NCI-H345 (cell line): ENCODE data around the gene PRR35.
A peak's percentile ranks its signal among the peaks of the same experiment; 100 is the strongest.

Experiments
- DNase-seq: peaks from one replicate; lab custom pipeline; 2025; lab: John Stamatoyannopoulos, UW

The PRR35 gene

DNA sequence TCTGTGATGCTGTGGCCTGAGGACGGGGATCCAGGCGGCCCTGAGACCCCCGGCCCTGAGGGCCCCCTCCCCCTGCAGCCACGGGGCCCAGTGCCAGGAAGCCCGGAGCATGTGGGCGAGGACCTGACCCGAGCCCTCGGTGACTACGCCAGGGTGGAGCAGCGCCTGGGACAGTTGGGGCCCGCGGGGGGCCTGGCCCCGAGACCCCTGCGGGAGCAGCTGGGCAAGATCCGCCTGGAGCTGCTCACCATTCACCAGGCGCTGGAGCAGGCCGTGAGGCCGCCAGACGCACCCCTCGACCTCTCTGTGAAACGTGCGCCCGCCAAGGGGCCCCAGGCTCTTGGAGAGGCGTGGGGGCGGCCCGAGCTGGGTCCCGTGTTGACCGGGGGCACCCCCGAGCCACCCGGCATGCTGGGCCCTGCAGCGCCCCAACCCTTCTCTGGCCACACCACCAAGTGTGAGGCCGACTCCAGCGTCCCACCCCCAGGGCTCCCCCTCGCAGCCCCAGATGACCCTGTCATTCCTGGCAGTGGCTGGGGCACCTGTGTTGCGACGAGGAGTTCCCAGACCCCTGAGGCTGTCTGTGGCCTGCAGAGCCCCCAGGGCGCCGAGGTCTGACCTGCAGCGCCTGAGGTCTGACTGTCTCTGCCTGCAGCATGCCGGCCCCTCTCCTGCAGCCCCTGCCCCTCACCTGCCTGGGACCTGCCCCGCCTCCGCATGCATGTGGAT, 4.7 kb downstream of the PRR35 start:
- DNase-seq = no peak

DNA sequence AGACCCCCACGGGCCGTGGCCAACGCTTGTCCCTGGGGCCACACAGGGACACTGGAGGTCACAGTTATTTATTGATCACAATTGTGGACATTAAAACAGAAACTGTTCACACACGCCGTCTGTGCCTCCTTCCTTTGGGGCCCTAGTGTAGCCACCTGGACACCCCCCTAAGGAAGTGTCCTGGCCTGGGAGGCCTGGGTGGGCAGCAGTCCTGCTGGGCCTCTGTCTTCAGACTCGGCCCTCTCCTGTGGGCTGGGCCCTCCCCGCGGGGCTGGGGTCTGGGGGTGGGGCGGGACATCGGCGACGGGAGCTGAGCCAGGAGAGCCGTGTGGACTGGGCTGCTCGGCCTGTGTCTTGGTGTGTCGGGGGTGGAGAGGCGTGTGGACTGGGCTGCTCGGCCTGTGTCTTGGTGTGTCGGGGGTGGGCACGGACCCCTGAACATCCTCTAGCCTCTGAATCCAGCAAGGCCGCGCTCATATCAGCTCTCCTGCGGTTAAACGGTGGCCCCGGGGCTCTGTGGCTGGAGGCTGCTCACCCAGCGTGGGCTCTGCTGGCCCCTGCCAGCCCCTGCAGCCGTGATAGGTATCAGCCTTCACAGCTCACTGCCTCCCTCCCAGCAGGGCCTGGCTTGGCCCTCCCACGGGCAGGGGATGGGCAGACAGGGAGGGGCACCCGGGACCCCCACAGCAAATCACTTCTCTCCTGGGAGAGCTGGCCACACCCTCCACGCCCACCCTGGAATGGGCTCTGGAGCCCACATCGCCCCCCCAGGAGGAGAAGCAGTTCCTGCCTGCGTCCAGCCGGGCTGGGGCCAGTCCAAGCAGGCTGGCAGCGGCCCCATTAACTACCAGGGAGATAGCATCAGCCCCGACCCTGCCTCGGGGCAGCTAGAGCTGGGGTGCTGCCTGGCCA, 5.5 kb downstream of the PRR35 start:
- no peak for DNase-seq

GRCh38 chr16:566475-567372, 6.5 kb downstream of the PRR35 start, which contains the start of gene NHLRC4:
Gene NHLRC4 (plus strand): TSS chr16:567005. CDS start chr16:568048, 1,043 bp downstream.
- DNase-seq = no peak

DNA sequence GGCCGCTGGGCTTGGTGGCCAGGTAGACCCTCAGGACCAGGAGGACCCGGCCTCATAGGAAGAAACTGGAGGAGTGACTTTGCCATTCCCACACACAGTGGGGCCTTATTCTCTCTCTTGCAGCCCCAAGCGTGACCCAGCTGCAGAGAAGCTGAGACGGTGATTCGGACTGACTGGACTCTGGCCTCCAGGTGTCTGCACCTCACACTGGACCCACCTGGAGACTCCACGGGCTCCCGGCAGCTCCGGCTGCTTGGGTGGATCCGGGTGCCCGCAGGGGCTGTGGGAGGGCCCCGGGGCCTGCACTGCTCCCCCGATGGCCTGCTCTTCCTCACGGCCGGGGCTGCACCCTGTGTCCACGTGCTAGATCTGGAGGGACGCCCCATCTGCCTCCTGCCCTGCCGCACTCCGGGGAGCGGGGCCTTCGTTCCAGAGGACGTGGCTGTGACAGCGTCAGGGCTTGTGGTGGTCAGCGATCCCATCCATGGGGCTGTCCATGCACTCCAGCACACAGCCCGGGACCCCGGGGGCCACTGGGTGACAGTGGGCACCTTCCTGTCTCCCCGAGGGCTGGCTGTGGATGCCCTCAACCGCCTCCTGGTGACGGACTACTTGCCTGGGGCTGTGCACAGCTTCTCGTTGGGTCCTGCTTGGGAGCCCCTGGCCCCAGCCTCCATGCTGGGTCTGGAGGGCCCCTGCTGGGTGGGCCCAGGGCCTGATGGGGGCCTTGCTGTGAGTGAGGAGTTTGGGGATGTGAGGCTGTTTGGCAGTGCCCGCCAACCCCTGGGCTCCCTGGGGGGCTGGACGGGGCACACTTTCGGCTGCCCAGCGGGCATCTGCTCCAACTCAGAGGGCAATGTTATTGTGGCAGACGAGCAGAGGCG, 7.4 kb downstream of the PRR35 start:
- DNase-seq = no peak

DNA sequence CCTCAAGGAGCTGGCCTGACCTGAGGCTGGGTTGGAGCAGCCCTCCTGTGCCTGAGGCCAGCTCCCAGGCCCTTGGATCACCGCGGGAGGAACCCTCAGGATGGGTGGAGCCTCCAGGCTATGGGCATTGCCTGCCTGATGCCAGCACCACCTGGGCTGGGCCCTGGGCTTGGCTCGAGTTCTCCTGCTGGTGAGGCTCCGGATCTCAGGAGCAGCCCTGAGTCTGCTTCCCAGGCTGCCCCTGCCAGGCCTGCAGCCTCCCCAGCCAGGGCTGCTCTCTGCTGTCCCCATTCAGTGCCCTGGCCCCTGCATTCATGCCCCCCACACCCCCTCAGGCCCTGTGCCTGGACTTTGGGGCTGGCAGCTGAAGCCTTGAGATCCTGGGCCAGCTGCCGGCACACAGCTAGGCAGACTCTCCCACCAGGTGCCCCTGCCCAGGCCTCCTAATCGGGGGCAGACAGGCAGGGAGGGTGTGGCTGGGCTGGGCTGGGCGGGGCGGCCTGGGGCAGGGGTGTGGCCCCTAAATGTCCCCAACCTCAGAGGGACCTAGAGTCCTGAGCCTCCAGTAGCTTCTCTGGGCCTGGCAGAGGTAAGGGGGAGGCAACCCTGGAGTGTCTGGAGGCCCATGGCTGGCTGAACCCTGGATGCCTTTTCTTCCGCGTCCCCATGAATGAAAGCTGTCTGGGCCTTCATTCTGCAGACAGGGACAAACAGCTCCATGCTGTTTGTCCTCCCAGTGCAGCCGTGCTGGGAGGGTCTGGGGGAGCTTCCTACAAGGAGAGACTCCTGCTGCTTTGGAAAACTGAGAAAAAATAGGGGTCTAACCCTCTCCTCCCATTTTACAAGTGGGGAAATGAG, 8.4 kb downstream of the PRR35 start:
- DNase-seq = no peak

GRCh38 chr16:569445-570254, 9.5 kb downstream of the PRR35 start, which contains the start of gene PIGQ:
Gene PIGQ (plus strand): TSS chr16:569968. CDS start chr16:574075, 4,107 bp downstream.
- peak; percentile 55 for DNase-seq

DNA sequence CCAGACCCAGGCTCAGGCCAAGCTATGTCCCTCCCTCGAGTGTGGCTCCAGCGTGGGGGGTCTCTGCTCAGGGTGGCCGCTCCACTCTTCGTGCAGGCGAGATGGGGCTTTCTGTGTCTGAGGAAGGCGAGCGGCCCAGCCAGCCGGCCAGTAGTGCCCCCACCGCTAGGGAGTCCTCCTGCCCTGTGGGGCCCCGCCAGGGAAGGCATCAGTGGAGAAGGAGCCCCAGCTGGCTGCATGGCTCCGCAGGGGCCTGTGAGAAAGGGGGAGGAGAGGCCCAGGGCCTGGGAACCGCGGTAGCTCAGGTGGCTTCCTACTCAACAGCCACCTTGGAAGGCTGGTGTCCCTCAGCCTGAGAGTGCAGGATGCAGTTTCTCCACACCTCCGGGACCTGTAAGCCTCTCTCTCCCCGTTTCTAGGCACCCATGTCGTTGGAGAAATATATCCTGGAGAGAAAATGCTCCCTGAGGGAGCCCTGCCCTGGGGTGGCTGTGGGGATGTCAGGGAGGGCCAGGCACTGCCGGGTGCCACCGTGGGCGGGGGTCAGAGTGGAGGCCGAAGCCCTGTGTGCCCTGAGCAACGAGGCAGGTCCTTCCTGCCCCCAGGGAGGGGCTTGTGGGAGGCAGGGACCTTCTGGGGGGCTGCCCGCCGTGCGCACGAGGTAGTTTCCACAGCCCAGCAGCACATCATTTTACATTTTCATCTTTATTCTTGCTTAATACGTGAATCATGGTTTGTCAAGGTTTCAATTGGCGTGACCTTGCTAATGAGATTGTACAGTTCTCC, 12.9 kb downstream of the PRR35 start:
- no peak for DNase-seq

GRCh38 chr16:574021-574760, 14.0 kb downstream of the PRR35 start:
- DNase-seq = no peak

GRCh38 chr16:575354-576196, 15.4 kb downstream of the PRR35 start:
- no peak for DNase-seq

DNA sequence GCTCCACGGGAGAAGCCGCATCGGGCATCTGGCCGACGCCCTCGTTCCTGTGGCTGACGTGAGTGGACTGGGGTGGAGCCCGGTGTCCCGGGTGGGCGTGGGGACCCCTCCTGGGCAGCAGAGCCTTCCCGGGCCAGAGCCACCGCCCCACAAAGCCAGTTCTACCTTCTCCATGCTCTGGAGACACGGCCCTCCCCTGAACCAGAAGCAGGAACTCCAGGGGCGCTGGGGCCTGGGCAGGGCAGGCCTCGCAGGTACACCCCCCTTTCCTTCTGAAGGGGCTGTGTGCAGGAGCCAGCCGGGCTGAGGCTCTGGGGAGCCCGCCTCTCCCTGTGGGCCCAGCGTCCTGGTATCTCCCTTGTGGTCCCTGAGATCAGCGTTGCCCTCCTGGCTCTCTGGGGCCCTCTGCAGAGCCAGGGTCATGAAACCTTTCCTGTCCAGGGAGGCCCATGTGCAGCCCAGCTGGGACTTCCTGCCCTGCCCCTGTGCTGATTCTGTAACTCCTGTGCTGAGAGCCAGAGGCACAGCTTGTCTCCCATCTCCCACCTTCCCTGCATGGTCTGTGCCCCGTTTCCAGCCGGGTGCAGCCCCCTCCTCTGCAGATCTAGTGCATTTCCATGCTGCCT, 16.1 kb downstream of the PRR35 start:
- no peak for DNase-seq

DNA sequence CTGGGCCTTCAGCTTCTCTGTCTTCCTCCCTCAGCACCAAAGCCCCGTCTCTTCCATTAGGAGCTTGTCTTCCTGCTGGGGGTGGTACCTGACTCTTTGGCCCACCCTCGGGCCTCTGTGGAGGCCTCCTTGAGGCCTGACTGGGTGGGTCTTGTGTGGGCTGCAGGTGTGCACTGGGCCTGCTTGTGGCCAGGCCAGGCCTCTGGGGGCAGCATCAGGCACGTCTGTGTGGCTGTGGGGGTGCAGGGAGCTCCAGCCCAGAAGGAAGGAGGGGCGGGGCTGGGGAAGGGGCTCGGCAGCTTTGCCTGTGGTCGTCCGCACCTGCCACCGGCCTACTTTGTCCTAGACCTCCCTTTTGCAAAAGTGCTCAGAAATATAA, 16.6 kb downstream of the PRR35 start:
- DNase-seq = no peak

GRCh38 chr16:577796-578195, 17.6 kb downstream of the PRR35 start:
- DNase-seq = no peak

GRCh38 chr16:578232-578869, 18.2 kb downstream of the PRR35 start:
- DNase-seq = no peak

DNA sequence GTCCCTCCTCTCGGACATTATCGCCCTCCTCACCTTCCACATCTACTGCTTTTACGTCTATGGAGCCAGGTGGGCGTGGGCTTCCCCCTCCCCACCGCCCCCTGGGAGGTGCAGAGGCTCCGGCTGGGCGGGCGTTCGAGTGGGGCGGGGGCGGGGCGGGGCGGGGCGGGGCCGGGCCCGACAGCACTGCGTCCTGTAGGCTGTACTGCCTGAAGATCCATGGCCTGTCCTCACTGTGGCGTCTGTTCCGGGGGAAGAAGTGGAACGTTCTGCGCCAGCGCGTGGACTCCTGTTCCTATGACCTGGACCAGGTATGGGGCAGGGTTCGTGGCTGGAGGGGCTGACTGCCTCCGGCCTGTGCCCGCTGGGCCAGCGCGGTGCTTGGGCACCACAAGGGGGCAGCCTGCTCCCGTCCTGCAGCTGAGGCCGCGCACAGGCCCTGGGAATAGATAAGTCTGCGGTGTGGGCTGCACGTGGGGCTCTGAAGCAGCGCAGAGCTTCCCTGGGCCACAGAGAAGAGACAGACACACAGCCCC, 18.7 kb downstream of the PRR35 start:
- DNase-seq = peak; percentile 21

DNA sequence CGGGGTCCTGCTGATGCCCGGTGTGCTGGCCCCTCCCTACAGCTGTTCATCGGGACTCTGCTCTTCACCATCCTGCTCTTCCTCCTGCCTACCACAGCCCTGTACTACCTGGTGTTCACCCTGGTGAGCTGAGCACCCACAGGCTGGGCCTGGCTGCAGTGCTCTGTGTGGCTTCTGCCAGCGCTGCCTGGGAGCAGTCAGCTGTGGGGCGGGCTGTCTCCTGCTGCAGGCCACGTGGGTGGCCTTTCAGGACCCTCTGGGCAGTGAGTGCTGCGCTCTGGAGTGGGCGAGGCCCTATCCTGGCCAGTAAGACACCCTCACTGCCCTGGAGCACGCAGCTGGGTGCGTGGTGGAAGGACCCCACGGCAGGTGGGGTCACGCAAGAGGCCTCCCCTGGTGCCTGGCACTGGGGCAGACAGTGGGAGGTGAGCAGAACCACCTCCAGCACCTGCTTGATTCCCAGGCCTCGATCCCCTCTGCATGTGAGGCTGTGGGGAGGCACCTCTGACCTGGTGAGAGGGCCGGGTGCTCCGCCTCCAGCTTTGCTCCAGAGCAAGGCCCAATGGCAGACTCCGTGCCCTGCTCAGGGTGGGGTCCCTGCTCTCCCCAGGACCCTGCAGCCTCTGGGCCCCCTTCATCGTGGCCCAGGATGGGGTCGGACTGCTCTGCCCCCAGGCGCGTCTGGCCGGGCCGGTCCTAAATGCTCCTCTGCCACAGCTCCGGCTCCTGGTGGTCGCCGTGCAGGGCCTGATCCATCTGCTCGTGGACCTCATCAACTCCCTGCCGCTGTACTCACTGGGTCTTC, 20.1 kb downstream of the PRR35 start:
- DNase-seq = no peak
